ENCODE results near the gene PIM2.

Gene PIM2

GRCh38 chrX:48958635-48959094 is 39.8 kb upstream of the PIM2 start:
- ChIA-PET CTCF (interaction anchor here (0.8 to 1.3 kb wide), 2 partner anchors 14 to 207 kb away, joined by 5 read pairs; partner anchors contain the start of gene KCND1), POLR2A (ENCODE audit: low non-redundant PET) (interaction anchor here (0.5 to 0.7 kb wide), 2 partner anchors 61 to 83 kb away, joined by 3 read pairs; partner anchors contain the start of gene TIMM17B)
- TF ChIP-seq, protein P1, sequence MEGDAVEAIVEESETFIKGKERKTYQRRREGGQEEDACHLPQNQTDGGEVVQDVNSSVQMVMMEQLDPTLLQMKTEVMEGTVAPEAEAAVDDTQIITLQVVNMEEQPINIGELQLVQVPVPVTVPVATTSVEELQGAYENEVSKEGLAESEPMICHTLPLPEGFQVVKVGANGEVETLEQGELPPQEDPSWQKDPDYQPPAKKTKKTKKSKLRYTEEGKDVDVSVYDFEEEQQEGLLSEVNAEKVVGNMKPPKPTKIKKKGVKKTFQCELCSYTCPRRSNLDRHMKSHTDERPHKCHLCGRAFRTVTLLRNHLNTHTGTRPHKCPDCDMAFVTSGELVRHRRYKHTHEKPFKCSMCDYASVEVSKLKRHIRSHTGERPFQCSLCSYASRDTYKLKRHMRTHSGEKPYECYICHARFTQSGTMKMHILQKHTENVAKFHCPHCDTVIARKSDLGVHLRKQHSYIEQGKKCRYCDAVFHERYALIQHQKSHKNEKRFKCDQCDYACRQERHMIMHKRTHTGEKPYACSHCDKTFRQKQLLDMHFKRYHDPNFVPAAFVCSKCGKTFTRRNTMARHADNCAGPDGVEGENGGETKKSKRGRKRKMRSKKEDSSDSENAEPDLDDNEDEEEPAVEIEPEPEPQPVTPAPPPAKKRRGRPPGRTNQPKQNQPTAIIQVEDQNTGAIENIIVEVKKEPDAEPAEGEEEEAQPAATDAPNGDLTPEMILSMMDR (conservative IDR thresholded peaks at IDR 0.05; ENCODE audit: low read depth): no peak
- H3K27ac ChIP-seq: peak overlapping the region; percentile 93
- no peak for DNase-seq (ENCODE audit: low spot score)

- TF ChIP-seq, protein P1 (conservative IDR thresholded peaks at IDR 0.05; ENCODE audit: low read depth): no peak
- peak; percentile 95 for DNase-seq (ENCODE audit: low spot score)
- peak overlapping the region; percentile 93 for H3K27ac ChIP-seq
- ChIA-PET CTCF (interaction anchor here (1.3 kb wide), 1 partner anchor 14 kb away, joined by 5 read pairs; the partner anchor contains the start of gene KCND1), POLR2A (ENCODE audit: low non-redundant PET) (interaction anchor here (0.5 to 0.7 kb wide), 2 partner anchors 84 to 278 kb away, joined by 3 read pairs; no protein-coding TSS in a partner anchor)
Observed at GRCh38 chrX:48957827-48958634, 39.2 kb upstream of the PIM2 start.

DNA sequence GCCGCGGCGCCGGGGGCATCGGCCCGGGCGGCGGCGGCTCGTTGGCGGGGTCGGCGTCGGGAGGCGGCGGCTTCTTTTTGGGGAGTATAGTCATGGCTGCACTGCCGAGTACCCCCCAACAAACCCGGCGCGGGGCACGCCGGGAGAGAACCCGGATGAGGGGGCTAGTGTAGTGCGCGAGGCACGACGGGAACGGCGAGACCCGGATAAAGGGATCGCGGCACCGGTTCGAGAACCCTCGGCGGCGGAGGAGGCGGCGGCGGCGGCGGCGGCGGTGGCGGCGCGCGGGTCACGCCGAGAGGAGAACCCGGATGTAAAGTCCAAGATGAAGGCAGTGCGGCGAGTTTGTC is 38.6 kb upstream of the PIM2 start, which contains the start of gene OTUD5:
TSS of gene OTUD5 (minus strand) at position 131 of the 350 bp plus-strand sequence. CDS start at position 94, 37 bp downstream.
- ChIA-PET POLR2A (ENCODE audit: low non-redundant PET) (interaction anchor here (0.5 kb wide), 1 partner anchor 278 kb away, joined by 3 read pairs; no protein-coding TSS in a partner anchor), CTCF (no interaction called here)

GRCh38 chrX:48956728-48957414 is 38.0 kb upstream of the PIM2 start:
- DNase-seq (ENCODE audit: low spot score): no peak
- CTCF ChIA-PET: no interaction called here
- peak overlapping the region; percentile 93 for H3K27ac ChIP-seq
- POLR2A ChIA-PET (ENCODE audit: low non-redundant PET): no interaction called here
- TF ChIP-seq, protein P1 (conservative IDR thresholded peaks at IDR 0.05; ENCODE audit: low read depth): no peak

More for the DNA sequence above, 38.6 kb upstream of the PIM2 start, which contains the start of gene OTUD5:
- peak within 1 kb of the TSS; percentile 93 for H3K27ac ChIP-seq
- DNase-seq (ENCODE audit: low spot score): peak; percentile 34
- TF ChIP-seq, protein P1 (conservative IDR thresholded peaks at IDR 0.05; ENCODE audit: low read depth): no peak

DNA sequence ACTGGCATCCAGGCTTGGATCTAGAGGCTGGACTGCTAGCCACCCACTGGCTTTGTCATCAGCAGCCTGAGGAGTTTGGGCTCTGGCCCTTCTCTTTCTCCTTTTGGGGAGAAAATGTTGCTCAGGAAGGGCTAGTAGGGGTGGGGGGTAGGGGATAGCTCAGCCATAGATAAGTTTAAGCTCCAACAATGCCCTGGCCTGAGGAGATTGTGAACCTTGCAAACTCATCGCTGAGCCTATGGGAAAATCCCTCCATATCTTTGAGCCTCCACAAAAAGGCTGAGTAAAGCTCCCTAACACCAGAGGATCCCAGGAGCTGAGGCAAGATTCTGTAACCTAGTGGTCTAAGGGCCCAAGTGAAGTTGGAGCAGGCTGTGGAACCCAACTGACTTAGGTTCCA is 29.8 kb upstream of the PIM2 start:
- TF ChIP-seq, protein P1 (conservative IDR thresholded peaks at IDR 0.05; ENCODE audit: low read depth): no peak
- ChIA-PET CTCF (interaction anchor here (0.6 kb wide), 1 partner anchor 355 kb away, joined by 3 read pairs; no protein-coding TSS in a partner anchor), POLR2A (ENCODE audit: low non-redundant PET) (no interaction called here)
- no peak for DNase-seq (ENCODE audit: low spot score)
- H3K27ac ChIP-seq: no peak overlapping the region

Measured in RWPE1 (cell line).